C4-2B (cell line): ENCODE measurements around the gene SEMA3A.

Experiments used
- ZFX ChIP-seq: fragments of 450-650 bp; IDR thresholded peaks from 2 replicates; pipeline ENCODE4 v1.6.1; 2017
- TF ChIP-seq, protein P1 (sequence below): fragments of 450-650 bp; conservative IDR thresholded peaks from 2 replicates; pipeline ENCODE4 v1.5.1; 2017; ENCODE audit warnings: mild to moderate bottlenecking

DNA sequence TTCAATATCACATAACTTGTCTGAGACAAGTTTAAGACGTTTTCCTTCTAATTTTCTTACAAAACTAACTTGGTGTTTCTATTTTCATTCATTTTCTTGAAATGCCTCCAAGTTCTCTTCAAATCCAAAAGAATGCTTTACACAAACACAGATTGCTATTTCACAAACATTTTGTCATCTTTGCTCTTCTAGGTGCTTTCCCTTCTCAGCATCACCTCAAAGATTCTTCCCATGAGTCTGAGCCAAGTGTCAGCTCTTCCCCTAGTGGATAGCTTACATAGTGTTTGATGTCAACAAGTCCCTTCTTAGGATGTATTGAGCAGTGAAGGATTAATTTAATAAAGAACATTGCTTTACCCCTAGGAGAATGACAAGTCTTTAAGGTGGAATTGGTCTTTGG is 38.1 kb upstream of the SEMA3A start:
- TF ChIP-seq, protein P1, sequence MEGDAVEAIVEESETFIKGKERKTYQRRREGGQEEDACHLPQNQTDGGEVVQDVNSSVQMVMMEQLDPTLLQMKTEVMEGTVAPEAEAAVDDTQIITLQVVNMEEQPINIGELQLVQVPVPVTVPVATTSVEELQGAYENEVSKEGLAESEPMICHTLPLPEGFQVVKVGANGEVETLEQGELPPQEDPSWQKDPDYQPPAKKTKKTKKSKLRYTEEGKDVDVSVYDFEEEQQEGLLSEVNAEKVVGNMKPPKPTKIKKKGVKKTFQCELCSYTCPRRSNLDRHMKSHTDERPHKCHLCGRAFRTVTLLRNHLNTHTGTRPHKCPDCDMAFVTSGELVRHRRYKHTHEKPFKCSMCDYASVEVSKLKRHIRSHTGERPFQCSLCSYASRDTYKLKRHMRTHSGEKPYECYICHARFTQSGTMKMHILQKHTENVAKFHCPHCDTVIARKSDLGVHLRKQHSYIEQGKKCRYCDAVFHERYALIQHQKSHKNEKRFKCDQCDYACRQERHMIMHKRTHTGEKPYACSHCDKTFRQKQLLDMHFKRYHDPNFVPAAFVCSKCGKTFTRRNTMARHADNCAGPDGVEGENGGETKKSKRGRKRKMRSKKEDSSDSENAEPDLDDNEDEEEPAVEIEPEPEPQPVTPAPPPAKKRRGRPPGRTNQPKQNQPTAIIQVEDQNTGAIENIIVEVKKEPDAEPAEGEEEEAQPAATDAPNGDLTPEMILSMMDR = no peak
- TF ChIP-seq ZFX = no peak
